H1 (cell line): Measurements from ENCODE around the gene RNF225. TPM values are rescaled to one million over a fixed set of nuclear protein-coding genes. Genes with fewer than 3 reads are reported as not detected.

ENCODE experiments used
- ASH2L ChIP-seq: fragments of 200-600, 300-600 bp; sonication (generic); IDR thresholded peaks from one replicate; pipeline ENCODE4 v1.7.1; 2017; ENCODE audit warnings: low read length
- CREB1 ChIP-seq: IDR thresholded peaks from 2 replicates; pipeline ENCODE4 v1.6.1; 2012; ENCODE audit warnings: inconsistent platforms
- EGR1 ChIP-seq: IDR thresholded peaks from 2 replicates; pipeline ENCODE4 v1.6.1; 2011; ENCODE audit warnings: low read depth, low read length, borderline replicate concordance
- KDM5A ChIP-seq: fragments of 200-600 bp; IDR thresholded peaks from 2 replicates; pipeline ENCODE4 v1.7.1; 2012; ENCODE audit warnings: mild to moderate bottlenecking, low read length, inconsistent platforms, mixed read lengths
- NANOG ChIP-seq: IDR thresholded peaks from 2 replicates; pipeline ENCODE4 v1.6.1; 2011; ENCODE audit warnings: low read length, low read depth, mild to moderate bottlenecking, inconsistent platforms; ENCODE audit not compliant: insufficient read depth, poor library complexity, severe bottlenecking
- POLR2A ChIP-seq, 2 experiments: IDR thresholded peaks; 1 replicate in 1 of 2; 2 replicates in 1 of 2; pipeline ENCODE4 v1.6.1; 2011; ENCODE audit warnings: low read depth in 2 of 2, low read length in 2 of 2, mild to moderate bottlenecking in 2 of 2; ENCODE audit errors: control extremely low read depth in 1 of 2
- SAP30 ChIP-seq: fragments of 300-600 bp; sonication (generic); IDR thresholded peaks from 2 replicates; pipeline ENCODE4 v1.7.1; 2012; ENCODE audit warnings: low read length, moderate library complexity, mild to moderate bottlenecking, inconsistent platforms; ENCODE audit not compliant: insufficient read depth, insufficient replicate concordance
- SIN3A ChIP-seq, 2 experiments: IDR thresholded peaks in 1 of 2; conservative IDR thresholded peaks in 1 of 2; 2 replicates each; pipeline ENCODE4 v1.6.1; 2011 to 2012; ENCODE audit warnings: low read length in 2 of 2, improper control_type of control experiment in 1 of 2, low read depth in 1 of 2, mild to moderate bottlenecking in 1 of 2
- TAF7 ChIP-seq: optimal IDR thresholded peaks from 2 replicates; pipeline ENCODE3; 2011; ENCODE audit warnings: low read depth, mild to moderate bottlenecking, inconsistent platforms, low read length, moderate library complexity, borderline replicate concordance
- polyA plus RNA-seq, 7 experiments: library from polyadenylated mRNA; depleted of rRNA in 3 of 7; stranded (reverse) in 5 of 7; unstranded in 2 of 7; fragments of >200 nt in 5 of 7; fragments of 200-250 nt in 2 of 7; gene quantifications; 1 replicate in 5 of 7; 2 replicates in 1 of 7; 4 replicates in 1 of 7; pipeline versions ENCODE4 v1.2.1 to v1.2.3, GENCODE V29; 2011 to 2013; ENCODE audit warnings: missing spikeins in 2 of 7, mixed read lengths in 2 of 7
- total RNA-seq: library from RNA; stranded (reverse); fragmentation: NEBNext Ultra II Directional; extraction: Animal tissue kit (Norgen Biotek cat#: 25700); gene quantifications from 2 replicates; pipeline ENCODE4 v1.2.1, GENCODE V29; 2021

RNF225 gene
- total and polyA plus RNA-seq, 2 of the 8 experiments (the other 6 are each of a cell fraction or from before 2014, with no cell fraction given) = 0.17 to 1.0 TPM

DNA sequence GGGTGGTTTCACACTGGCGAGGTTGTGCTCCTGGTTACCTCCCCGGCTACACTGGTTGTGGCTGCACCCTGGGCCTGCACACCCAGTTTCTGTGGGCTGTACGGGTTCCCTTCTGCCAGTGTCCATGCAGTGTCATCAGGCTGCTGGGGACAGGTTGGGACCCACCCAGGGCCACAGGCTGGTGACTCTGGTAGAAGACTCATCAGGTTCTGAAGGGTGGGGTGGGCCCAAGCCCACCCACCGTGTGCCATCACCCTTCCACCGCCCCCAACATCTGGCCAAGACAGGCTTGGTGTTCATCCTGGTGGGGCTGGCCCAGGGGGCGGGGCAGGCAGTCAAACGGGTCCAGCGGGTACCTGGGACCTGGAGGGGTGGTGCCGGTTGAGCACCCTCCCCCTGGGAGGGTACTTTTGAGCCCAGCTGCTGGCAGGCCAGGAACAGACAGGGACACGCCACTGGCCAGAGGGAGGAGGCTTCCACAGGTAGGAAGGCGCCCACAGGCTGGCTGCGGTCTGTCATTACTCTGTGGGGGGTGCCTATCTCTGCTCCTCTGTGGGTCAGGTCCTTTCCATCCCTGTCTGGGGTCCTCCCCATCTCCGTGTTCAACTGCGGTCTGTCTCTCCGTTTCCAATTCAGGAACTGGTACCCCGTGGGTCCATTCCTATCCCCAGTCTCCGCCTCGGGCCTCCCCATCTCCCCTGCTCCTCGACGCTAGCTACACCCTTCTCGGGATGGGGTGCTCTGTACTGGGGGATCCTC, at the start of gene RNF225 (continued):
- TF ChIP-seq ASH2L = peak; percentile 32
- TF ChIP-seq KDM5A = no peak
- peak; percentile 24 to 84 for TF ChIP-seq POLR2A (IDR thresholded peaks at IDR 0.05; ENCODE audit: control extremely low read depth in 1 of 2, low read depth in 2 of 2, low read length in 2 of 2)
- TF ChIP-seq NANOG = no peak
- 0 out of 4 replicates have a peak, but pooled peaks of 1 of the 2 experiments have one; percentile 45 for TF ChIP-seq SIN3A (conservative IDR thresholded peaks at IDR 0.05 in 1 of 2, IDR thresholded peaks at IDR 0.05 in 1 of 2; ENCODE audit: low read depth in 1 of 2, low read length in 2 of 2)
- TF ChIP-seq TAF7 = no peak
- TF ChIP-seq EGR1 = no peak
- TF ChIP-seq SAP30 = no peak
- TF ChIP-seq CREB1 = peak; percentile 7; the same call in 1 of the 2 replicates
